ENCODE measurements around the gene FBLN2. TPM values are rescaled to one million over a fixed set of nuclear protein-coding genes. Genes with fewer than 3 reads are reported as not detected.

The FBLN2 gene
- polyA plus RNA-seq, 2 of the 4 experiments (the other 2 are of a cell fraction) = 1.1 to 2.7 TPM

DNA sequence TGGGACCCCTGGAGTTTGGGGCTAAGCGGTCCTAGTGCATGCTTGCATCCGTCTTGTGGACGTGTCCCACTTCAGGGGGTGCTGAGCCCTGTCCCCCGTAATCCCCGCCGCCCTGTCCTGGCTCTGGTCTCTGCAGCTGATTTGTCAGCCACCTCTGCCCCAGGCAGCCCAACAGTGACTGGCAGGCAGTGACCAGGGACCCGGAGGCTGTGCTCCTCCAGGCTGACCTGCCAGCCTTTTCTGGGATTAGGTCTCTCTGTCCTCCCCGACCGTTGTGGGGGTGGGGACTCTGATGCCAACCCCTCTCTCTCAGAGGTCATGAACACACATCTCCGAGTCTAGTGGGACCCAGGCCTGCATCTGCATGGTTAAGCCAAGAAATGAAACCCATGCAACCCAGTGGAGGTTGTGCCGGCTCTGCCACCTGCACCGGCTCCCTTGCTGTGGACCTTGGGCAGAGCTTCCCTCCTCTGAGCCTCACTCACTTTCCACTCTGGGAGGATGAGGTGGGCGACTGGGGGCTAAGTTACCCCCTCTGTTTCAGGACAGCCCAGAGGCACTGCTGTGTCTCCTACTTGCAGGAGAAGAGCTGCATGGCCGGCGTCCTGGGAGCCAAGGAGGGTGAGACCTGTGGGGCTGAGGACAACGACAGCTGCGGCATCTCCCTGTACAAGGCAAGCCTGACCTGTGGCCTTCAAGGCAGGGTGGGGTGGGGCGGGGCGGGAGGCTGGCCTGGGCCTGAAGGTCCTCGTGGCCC, 60.2 kb downstream of the FBLN2 start (continued):
- no peak for TF ChIP-seq CEBPB (IDR thresholded peaks at IDR 0.05)

DNA sequence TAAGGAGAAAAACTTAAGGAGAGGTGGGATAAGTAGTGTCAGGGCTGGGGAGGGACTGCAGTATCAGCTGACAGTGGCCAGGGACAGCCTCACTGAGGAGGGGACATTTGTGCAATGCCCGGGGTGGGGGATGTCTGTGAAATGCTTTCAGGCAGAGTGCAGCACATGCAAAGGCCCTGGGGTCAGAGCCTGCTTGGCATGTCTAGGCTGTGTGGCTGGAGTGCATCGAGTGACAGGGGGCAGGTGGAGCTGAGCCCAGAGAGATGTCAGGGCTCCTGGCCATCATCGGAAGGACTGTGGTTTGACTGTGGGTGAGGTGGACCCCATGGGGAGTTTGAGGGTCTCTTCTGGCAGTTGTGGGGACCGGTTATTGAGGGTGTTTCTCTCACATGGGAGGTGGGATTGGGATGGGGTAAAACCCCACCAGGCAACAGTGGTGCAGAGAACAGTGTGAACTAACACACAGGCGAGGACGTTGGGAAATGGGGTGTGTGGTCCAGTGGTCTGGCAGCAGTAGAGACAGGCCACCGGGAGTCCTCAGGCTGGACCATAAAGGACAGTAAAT, 61.2 kb downstream of the FBLN2 start:
- 57% methylated on average over 7 of the region's 7 CpGs for WGBS (ENCODE audit: missing lambda C conversion rate)
- no peak for FAIRE-seq
- CTCF ChIA-PET = interaction anchor here (0.6 to 3.5 kb wide), 3 partner anchors 30 to 45 kb away, joined by 3 to 17 read pairs (median 3); no protein-coding TSS in a partner anchor

DNA sequence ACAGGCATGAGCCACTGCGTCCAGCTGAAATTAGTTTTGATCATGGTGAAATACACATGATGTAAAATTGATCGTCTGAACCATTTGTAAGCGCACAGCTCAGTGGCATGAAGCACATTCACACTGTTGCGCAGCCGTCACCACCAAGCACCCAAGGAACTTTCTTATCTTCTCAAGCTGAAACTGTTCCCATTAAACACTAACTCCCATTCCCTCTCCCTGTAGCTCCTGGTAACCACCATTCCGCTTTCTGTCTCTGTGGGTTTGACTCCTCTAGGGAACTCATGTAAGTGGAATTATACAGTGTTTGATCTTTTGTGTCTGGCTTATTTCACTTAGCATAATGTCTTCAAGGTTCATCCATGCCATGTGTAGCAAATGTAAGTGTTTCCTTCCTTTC, 62.3 kb downstream of the FBLN2 start:
- no peak overlapping the region for H3K27ac ChIP-seq
- 77% methylated on average over 6 of the region's 6 CpGs for WGBS (ENCODE audit: missing lambda C conversion rate)
- ATAC-seq (no peak), DNase-seq (ENCODE audit: low read depth in 1 of 2, low spot score in 1 of 2) (no peak), FAIRE-seq (no peak)
- ChIA-PET CTCF (interaction anchor here (3.5 kb wide), 1 partner anchor 38 kb away, joined by 17 read pairs; no protein-coding TSS in a partner anchor), POLR2A (no interaction called here)
- no peaks in the 10 kb centered on the region for H3K9me3 ChIP-seq
- TF ChIP-seq BHLHE40 (IDR thresholded peaks at IDR 0.05; ENCODE audit: low read depth, low read length) (no peak), MYC (IDR thresholded peaks at IDR 0.05; ENCODE audit: borderline replicate concordance, low read length) (no peak), MAZ (IDR thresholded peaks at IDR 0.05; ENCODE audit: borderline replicate concordance, low read depth, low read length) (no peak), RNF2 (IDR thresholded peaks at IDR 0.05; ENCODE audit: borderline replicate concordance, low read depth) (no peak), FOSB (CRISPR knock-in tag; IDR thresholded peaks at IDR 0.05) (no peak), EHMT2 (IDR thresholded peaks at IDR 0.05; ENCODE audit: low read depth) (no peak), NR3C1 (IDR thresholded peaks at IDR 0.05) (no peak), JUN (IDR thresholded peaks at IDR 0.05) (no peak), CBX8 (IDR thresholded peaks at IDR 0.05) (no peak), ESRRA (IDR thresholded peaks at IDR 0.05; ENCODE audit: borderline replicate concordance, low read length) (no peak), EP300 (IDR thresholded peaks at IDR 0.05) (no peak), CBX2 (IDR thresholded peaks at IDR 0.05; ENCODE audit: borderline replicate concordance, low read depth) (no peak), CEBPB (IDR thresholded peaks at IDR 0.05) (no peak), NPAS2 (CRISPR knock-in tag; IDR thresholded peaks at IDR 0.05; ENCODE audit: borderline replicate concordance) (no peak), ZSCAN20 (CRISPR knock-in tag; IDR thresholded peaks at IDR 0.05) (no peak), HOXA7 (CRISPR knock-in tag; IDR thresholded peaks at IDR 0.05) (no peak)
- TF ChIP-seq, protein P1, sequence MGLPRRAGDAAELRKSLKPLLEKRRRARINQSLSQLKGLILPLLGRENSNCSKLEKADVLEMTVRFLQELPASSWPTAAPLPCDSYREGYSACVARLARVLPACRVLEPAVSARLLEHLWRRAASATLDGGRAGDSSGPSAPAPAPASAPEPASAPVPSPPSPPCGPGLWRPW (IDR thresholded peaks at IDR 0.05) = no peak
- H3K4me1 ChIP-seq = no peaks in the 10 kb centered on the region
- H3K4me3 ChIP-seq = no peak overlapping the region
- H3K4me2 ChIP-seq = no peak overlapping the region

More for the DNA sequence above, 61.2 kb downstream of the FBLN2 start:
- H3K27ac ChIP-seq = no peak overlapping the region
- POLR2A ChIA-PET = no interaction called here
- ATAC-seq = no peak
- no peak overlapping the region for H3K4me2 ChIP-seq
- DNase-seq (ENCODE audit: low read depth in 1 of 2, low spot score in 1 of 2) = no peak
- H3K9me3 ChIP-seq = no peaks in the 10 kb centered on the region
- H3K4me3 ChIP-seq = no peak overlapping the region
- no peaks in the 10 kb centered on the region for H3K4me1 ChIP-seq
- no peak for TF ChIP-seq CEBPB (IDR thresholded peaks at IDR 0.05)

DNA sequence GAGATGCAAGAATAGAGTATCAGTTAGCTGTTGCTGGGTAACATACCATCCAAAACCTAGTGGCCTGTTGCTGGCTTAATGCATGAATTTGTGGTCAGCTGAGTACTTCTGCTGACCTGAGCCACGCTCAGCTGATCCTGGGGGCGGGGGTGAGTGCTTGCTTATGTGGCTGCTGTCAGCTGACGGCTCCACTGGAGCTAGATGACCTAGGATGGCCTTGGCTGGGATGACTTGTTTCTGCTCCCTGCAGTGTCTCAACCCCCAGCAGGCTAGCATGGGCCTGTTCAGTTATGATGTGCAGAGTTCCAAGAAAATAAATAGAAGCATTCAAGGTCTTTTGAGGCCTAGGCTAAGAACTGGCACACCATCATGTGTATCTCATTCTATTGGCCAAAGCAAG, 63.9 kb downstream of the FBLN2 start:
- ATAC-seq (no peak), FAIRE-seq (no peak), DNase-seq (ENCODE audit: low read depth in 1 of 2, low spot score in 1 of 2) (no peak)
- Histone ChIP-seq H3K4me2 (no peak overlapping the region), H3K4me1 (no peaks in the 10 kb centered on the region), H3K9me3 (no peaks in the 10 kb centered on the region), H3K4me3 (no peak overlapping the region), H3K27ac (no peak overlapping the region)
- ChIA-PET CTCF (interaction anchor here (0.9 to 3.5 kb wide), 4 partner anchors 33 to 116 kb away, joined by 3 to 17 read pairs (median 4); no protein-coding TSS in a partner anchor), POLR2A (no interaction called here)
- WGBS (ENCODE audit: missing lambda C conversion rate) = 49% methylated on average over 3 of the region's 3 CpGs
- no peak for TF ChIP-seq HOXB13 (CRISPR knock-in tag; IDR thresholded peaks at IDR 0.05; ENCODE audit: low read depth)
- TF ChIP-seq ELK1 (IDR thresholded peaks at IDR 0.05; ENCODE audit: low read depth, low read length) = no peak
- TF ChIP-seq CBX8 (IDR thresholded peaks at IDR 0.05) = no peak
- no peak for TF ChIP-seq NPAS2 (CRISPR knock-in tag; IDR thresholded peaks at IDR 0.05; ENCODE audit: borderline replicate concordance)
- no peak for TF ChIP-seq PBX3 (IDR thresholded peaks at IDR 0.05)
- no peak for TF ChIP-seq MAZ (IDR thresholded peaks at IDR 0.05; ENCODE audit: borderline replicate concordance, low read depth, low read length)
- no peak for TF ChIP-seq EHMT2 (IDR thresholded peaks at IDR 0.05; ENCODE audit: low read depth)
- no peak for TF ChIP-seq FOSL2 (IDR thresholded peaks at IDR 0.05)
- TF ChIP-seq FOSL2 (CRISPR knock-in tag; IDR thresholded peaks at IDR 0.05) = no peak
- TF ChIP-seq, protein P2, sequence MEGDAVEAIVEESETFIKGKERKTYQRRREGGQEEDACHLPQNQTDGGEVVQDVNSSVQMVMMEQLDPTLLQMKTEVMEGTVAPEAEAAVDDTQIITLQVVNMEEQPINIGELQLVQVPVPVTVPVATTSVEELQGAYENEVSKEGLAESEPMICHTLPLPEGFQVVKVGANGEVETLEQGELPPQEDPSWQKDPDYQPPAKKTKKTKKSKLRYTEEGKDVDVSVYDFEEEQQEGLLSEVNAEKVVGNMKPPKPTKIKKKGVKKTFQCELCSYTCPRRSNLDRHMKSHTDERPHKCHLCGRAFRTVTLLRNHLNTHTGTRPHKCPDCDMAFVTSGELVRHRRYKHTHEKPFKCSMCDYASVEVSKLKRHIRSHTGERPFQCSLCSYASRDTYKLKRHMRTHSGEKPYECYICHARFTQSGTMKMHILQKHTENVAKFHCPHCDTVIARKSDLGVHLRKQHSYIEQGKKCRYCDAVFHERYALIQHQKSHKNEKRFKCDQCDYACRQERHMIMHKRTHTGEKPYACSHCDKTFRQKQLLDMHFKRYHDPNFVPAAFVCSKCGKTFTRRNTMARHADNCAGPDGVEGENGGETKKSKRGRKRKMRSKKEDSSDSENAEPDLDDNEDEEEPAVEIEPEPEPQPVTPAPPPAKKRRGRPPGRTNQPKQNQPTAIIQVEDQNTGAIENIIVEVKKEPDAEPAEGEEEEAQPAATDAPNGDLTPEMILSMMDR (IDR thresholded peaks at IDR 0.05) = no peak
- no peak for TF ChIP-seq SREBF2 (IDR thresholded peaks at IDR 0.05)
- TF ChIP-seq RARB (CRISPR knock-in tag; IDR thresholded peaks at IDR 0.05) = no peak
- no peak for TF ChIP-seq CBX2 (IDR thresholded peaks at IDR 0.05; ENCODE audit: borderline replicate concordance, low read depth)
- TF ChIP-seq KDM5A (IDR thresholded peaks at IDR 0.05) = no peak
- TF ChIP-seq, protein P3, sequence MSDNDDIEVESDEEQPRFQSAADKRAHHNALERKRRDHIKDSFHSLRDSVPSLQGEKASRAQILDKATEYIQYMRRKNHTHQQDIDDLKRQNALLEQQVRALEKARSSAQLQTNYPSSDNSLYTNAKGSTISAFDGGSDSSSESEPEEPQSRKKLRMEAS (IDR thresholded peaks at IDR 0.05) = no peak
- no peak for TF ChIP-seq EHF (CRISPR knock-in tag; IDR thresholded peaks at IDR 0.05)

Measured in A549 (cell line).